GM12892 (cell line): Measurements from ENCODE around the gene DDC.

Experiments
- POLR2A ChIP-seq: IDR thresholded peaks from 2 replicates; pipeline ENCODE4 v1.6.1; 2011; ENCODE audit warnings: low read depth, low read length, control low read depth
- TAF1 ChIP-seq: IDR thresholded peaks from 2 replicates; pipeline ENCODE4 v1.6.1; 2011; ENCODE audit warnings: low read depth, mild to moderate bottlenecking, control low read depth, low read length, borderline replicate concordance

- no peak for TF ChIP-seq TAF1
- no peak for TF ChIP-seq POLR2A
These were observed 133.9 kb downstream of the DDC start for GRCh38 chr7:50431316-50431715.
